GM12878 (cell line): Measurements from ENCODE around the gene SCAMP1. TPM values are rescaled to one million over a fixed set of nuclear protein-coding genes. Genes with fewer than 3 reads are reported as not detected.

ENCODE experiments used
- ATAC-seq: fragments of 200-7000 bp; cut with Tn5 transposase; 3 replicates; pipeline ENCODE4 v1.9.1; 2020; ENCODE audit warnings: mild to moderate bottlenecking, moderate library complexity
- BruUV-seq: library from RNA; stranded (reverse); fragments of 400-500 nt; replicated peaks from 2 replicates; lab custom pipeline; 2021; lab: Mats Ljungman, UMichigan
- CTCF ChIA-PET: fragments of 300-600 bp; sonication (Branson Sonifier 250); formaldehyde crosslinking; extraction: SDS; loops from one replicate; lab custom pipeline; 2021; ENCODE audit warnings: inconsistent platforms; lab: Yijun Ruan, JAX
- POLR2A ChIA-PET: fragments of 350-600 bp; formaldehyde crosslinking; extraction: SDS; loops from one replicate; lab custom pipeline; 2021; ENCODE audit warnings: inconsistent platforms; lab: Charles Lee
- RAD21 ChIA-PET: fragments of 300-600 bp; sonication (Branson Sonifier 250); formaldehyde crosslinking; loops from one replicate; lab custom pipeline; 2023; ENCODE audit warnings: antibody characterized with exemption; ENCODE audit not compliant: unreplicated experiment; lab: Charles Lee
- SMC1A ChIA-PET: fragments of 300-600 bp; sonication (Branson Sonifier 250); formaldehyde crosslinking; loops from one replicate; lab custom pipeline; 2023; ENCODE audit not compliant: unreplicated experiment, uncharacterized antibody; lab: Charles Lee
- DNase-seq: peaks from one replicate; pipeline ENCODE4 v3.0.0-alpha.2; 2011; ENCODE audit warnings: low read depth, low spot score
- FAIRE-seq: peaks from 3 replicates; lab custom pipeline; 2011; peaks lifted over from hg19 to GRCh38; lab: Jason Lieb, UNC
- H2AFZ ChIP-seq: 2 replicates; pipeline ENCODE4 v1.6.0; 2011; ENCODE audit warnings: low read depth, low read length, control low read depth; ENCODE audit not compliant: control insufficient read depth
- H3K27ac ChIP-seq: 2 replicates; pipeline ENCODE4 v1.5.1; 2011; ENCODE audit warnings: control low read depth; ENCODE audit not compliant: control insufficient read depth, insufficient read depth
- H3K27me3 ChIP-seq, 2 experiments: replicated peaks in 1 of 2; 2 replicates each; pipeline versions ENCODE4 v1.6.0 to v1.6.1; 2011; ENCODE audit warnings: low read length in 1 of 2; ENCODE audit not compliant: control insufficient read depth in 2 of 2, insufficient read depth in 2 of 2
- H3K36me3 ChIP-seq, 2 experiments: 2 replicates each; pipeline ENCODE4 v1.5.1; 2011; ENCODE audit warnings: low read length in 1 of 2; ENCODE audit not compliant: control insufficient read depth in 2 of 2, insufficient read depth in 2 of 2
- H3K4me1 ChIP-seq: 2 replicates; pipeline ENCODE4 v1.6.1; 2011; ENCODE audit warnings: mild to moderate bottlenecking, low read length, moderate library complexity, mixed read lengths; ENCODE audit not compliant: control insufficient read depth, insufficient read depth
- H3K4me2 ChIP-seq: 2 replicates; pipeline ENCODE4 v1.6.0; 2011; ENCODE audit warnings: control low read depth; ENCODE audit not compliant: control insufficient read depth, insufficient read depth
- H3K4me3 ChIP-seq: fragments of 200-600 bp; sonication (generic); 2 replicates; pipeline ENCODE4 v1.5.1; 2016
- H3K79me2 ChIP-seq: 2 replicates; pipeline ENCODE4 v1.6.0; 2011; ENCODE audit warnings: low read length; ENCODE audit not compliant: control insufficient read depth, insufficient read depth
- H3K9ac ChIP-seq: 2 replicates; pipeline ENCODE4 v1.8.0; 2011; ENCODE audit warnings: low read length, control low read depth, mixed read lengths; ENCODE audit not compliant: control insufficient read depth, insufficient read depth
- H3K9me3 ChIP-seq: replicated peaks from 3 replicates; pipeline ENCODE4 v1.5.1; 2011; ENCODE audit warnings: mild to moderate bottlenecking, low read length; ENCODE audit not compliant: control insufficient read depth, insufficient read depth
- H4K20me1 ChIP-seq: 2 replicates; pipeline ENCODE4 v1.6.0; 2011; ENCODE audit not compliant: control insufficient read depth, insufficient read depth
- CREM ChIP-seq: IDR thresholded peaks from 2 replicates; pipeline ENCODE4 v1.6.1; 2014; ENCODE audit warnings: antibody characterized with exemption, low read depth
- DPF2 ChIP-seq: fragments of 450-650 bp; IDR thresholded peaks from 2 replicates; pipeline ENCODE4 v1.6.1; 2017; ENCODE audit warnings: mild to moderate bottlenecking
- EGR1 ChIP-seq, 2 experiments: IDR thresholded peaks; 1 replicate in 1 of 2; 2 replicates in 1 of 2; pipeline ENCODE4 v1.6.1; 2011 to 2012; ENCODE audit warnings: low read depth in 2 of 2, low read length in 2 of 2, borderline replicate concordance in 1 of 2, mild to moderate bottlenecking in 1 of 2, moderate library complexity in 1 of 2
- MTA2 ChIP-seq: fragments of 450-650 bp; IDR thresholded peaks from 2 replicates; pipeline ENCODE4 v1.6.1; 2016; ENCODE audit warnings: low read depth, mild to moderate bottlenecking, moderate library complexity
- MYB ChIP-seq: fragments of 150-350 bp; IDR thresholded peaks from 2 replicates; pipeline ENCODE4 v1.6.1; 2014; ENCODE audit warnings: mild to moderate bottlenecking, low read depth, low read length, borderline replicate concordance
- NFXL1 ChIP-seq: fragments of 450-650 bp; IDR thresholded peaks from 2 replicates; pipeline ENCODE4 v1.6.1; 2017; ENCODE audit warnings: antibody characterized with exemption, mild to moderate bottlenecking, borderline replicate concordance
- PAX8 ChIP-seq: fragments of 450-650 bp; IDR thresholded peaks from 2 replicates; pipeline ENCODE4 v1.6.1; 2017; ENCODE audit warnings: mild to moderate bottlenecking, moderate library complexity
- POLR2AphosphoS2 ChIP-seq: IDR thresholded peaks from 2 replicates; pipeline ENCODE4 v1.6.1; 2011; ENCODE audit warnings: low read depth, mild to moderate bottlenecking, low read length, improper control_type of control experiment, moderate library complexity
- RUNX3 ChIP-seq: IDR thresholded peaks from 2 replicates; pipeline ENCODE4 v1.6.1; 2012; ENCODE audit warnings: low read length, inconsistent platforms
- SMAD5 ChIP-seq: IDR thresholded peaks from 2 replicates; pipeline ENCODE4 v1.6.1; 2016; ENCODE audit warnings: antibody characterized with exemption, low read depth
- SUZ12 ChIP-seq: fragments of 200-600 bp; sonication (generic); IDR thresholded peaks from one replicate; pipeline ENCODE4 v1.6.1; 2018; ENCODE audit warnings: antibody characterized with exemption, mild to moderate bottlenecking; ENCODE audit not compliant: unreplicated experiment
- WGBS: methylation state at CpG from one replicate; pipeline ENCODE4 v1.1.6; 2016; ENCODE audit warnings: low lambda C conversion rate; ENCODE audit not compliant: insufficient replicate concordance, insufficient coverage; ENCODE audit errors: missing lambda C conversion rate; 5-methylcytosine and 5-hydroxymethylcytosine counted together
- in situ Hi-C: fragments of 300-500 bp; cut with MboI; formaldehyde crosslinking; loops from 9 replicates; pipeline ENCODE4 v1.14.3; 2018; ENCODE audit warnings: mixed read lengths
- intact Hi-C: fragments of 100-400 bp; cut with micrococcal nuclease; formaldehyde crosslinking; loops from one replicate; pipeline ENCODE4 v1.14.2; 2022; ENCODE audit not compliant: unreplicated experiment
- polyA plus RNA-seq, 11 experiments: library from polyadenylated mRNA; depleted of rRNA in 4 of 11; unstranded in 6 of 11; stranded (reverse) in 5 of 11; fragments of >200 nt; fragmentation: Nextera tagmentation in 4 of 11; fragmentation: Illumina TruSeq in 1 of 11; extraction: Ambion mirVana in 4 of 11; extraction: Trizol in 1 of 11; gene quantifications; 1 replicate in 1 of 11; 2 replicates in 10 of 11; pipeline versions ENCODE4 v1.2.1 to v1.2.3, GENCODE V29; 2011 to 2016; ENCODE audit warnings: inconsistent platforms in 2 of 11, missing spikeins in 2 of 11, low read depth in 1 of 11
- total RNA-seq, 4 experiments: library from RNA; depleted of rRNA in 3 of 4; stranded (reverse); fragments of >200 nt in 3 of 4; fragmentation: Illumina TruSeq in 1 of 4; extraction: Trizol in 1 of 4; gene quantifications; 2 replicates each; pipeline versions ENCODE4 v1.2.1 to v1.2.3, GENCODE V29; 2013 to 2021
- TF ChIP-seq, protein P1 (sequence below): fragments of 450-650 bp; conservative IDR thresholded peaks from 2 replicates; pipeline ENCODE4 v1.6.1; 2017; ENCODE audit warnings: mild to moderate bottlenecking, moderate library complexity
- TF ChIP-seq, protein P2 (sequence below): fragments of 450-650 bp; IDR thresholded peaks from 2 replicates; pipeline ENCODE4 v1.6.1; 2017; ENCODE audit warnings: mild to moderate bottlenecking
- TF ChIP-seq, protein P3 (sequence below): fragments of 450-650 bp; IDR thresholded peaks from 2 replicates; pipeline ENCODE4 v1.6.1; 2017; ENCODE audit warnings: antibody characterized with exemption, mild to moderate bottlenecking, moderate library complexity

SCAMP1 gene
- total and polyA plus RNA-seq, 10 of the 15 experiments (the other 5 are each of a cell fraction or from before 2014, with no cell fraction given): 6.4 to 27.9 (median 20.0) TPM

DNA sequence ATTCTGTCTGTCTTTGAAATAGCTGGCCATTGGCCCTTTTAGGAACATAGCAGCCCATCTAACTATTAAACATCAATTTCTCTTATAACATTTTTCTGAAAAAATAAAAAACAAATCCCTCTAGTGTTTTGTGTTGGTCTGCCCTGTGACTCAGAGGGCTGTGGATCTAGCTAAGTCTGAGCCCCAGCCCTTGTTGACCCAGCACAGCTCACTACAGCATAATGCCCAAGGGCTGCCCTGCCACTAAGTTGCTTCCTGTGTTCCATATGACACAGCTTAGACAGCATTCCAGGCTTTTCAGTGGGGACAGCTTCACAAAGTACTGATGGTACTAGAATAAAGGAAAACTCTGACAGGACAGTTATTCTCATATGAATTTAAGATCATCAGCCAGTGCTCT lies 136.0 kb downstream of the SCAMP1 start (continued):
- TF ChIP-seq NFXL1 (no peak), RUNX3 (no peak), MTA2 (no peak), SUZ12 (no peak), PAX8 (no peak), POLR2AphosphoS2 (no peak)
- TF ChIP-seq, protein P1, sequence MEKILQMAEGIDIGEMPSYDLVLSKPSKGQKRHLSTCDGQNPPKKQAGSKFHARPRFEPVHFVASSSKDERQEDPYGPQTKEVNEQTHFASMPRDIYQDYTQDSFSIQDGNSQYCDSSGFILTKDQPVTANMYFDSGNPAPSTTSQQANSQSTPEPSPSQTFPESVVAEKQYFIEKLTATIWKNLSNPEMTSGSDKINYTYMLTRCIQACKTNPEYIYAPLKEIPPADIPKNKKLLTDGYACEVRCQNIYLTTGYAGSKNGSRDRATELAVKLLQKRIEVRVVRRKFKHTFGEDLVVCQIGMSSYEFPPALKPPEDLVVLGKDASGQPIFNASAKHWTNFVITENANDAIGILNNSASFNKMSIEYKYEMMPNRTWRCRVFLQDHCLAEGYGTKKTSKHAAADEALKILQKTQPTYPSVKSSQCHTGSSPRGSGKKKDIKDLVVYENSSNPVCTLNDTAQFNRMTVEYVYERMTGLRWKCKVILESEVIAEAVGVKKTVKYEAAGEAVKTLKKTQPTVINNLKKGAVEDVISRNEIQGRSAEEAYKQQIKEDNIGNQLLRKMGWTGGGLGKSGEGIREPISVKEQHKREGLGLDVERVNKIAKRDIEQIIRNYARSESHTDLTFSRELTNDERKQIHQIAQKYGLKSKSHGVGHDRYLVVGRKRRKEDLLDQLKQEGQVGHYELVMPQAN: no peak

DNA sequence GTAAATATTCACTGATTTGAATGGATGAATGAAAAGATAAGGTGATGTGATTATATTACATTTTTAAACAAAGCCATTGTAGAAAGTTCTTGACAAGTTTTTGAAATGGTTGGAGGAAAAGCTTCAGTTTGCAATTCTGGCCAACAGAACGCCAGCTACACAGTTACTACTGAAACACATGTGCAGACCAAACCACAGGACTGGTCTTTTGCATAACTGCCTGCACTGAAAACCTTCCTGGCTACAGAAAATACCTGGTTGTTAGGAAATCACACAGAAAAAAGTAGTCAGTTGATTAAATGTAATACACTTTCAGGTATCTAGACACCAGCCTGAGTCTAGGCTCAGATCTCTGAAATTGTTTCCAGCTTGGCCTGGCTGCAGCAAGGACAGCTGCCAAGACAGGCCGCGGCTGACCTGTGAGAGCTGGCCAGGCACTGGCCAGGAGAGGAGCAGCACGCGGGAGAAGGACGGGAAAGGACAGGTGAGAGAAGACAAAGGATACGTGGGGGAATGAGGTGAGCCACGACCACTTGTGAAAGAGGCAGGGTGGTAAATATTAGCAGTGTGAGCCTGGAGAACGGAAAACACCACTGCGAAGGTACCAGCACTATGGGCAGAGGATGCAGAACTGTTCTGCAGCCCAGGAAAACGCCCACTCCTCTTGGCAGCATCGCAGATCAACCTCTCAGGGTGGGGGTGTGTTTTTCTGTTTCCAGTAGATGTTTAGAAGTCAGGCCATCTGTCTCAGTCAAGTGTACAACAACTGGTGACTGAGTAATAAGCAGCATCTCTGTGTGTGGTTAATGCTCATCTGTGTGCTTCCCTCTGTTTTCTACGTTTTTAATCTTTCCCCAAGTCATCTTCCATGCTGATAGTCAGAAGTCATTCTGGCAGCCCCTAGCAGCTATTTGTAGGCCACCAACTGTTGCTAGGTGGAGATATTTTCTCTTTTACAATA lies 137.4 kb downstream of the SCAMP1 start:
- ChIA-PET CTCF (interaction anchor here (0.9 to 1.9 kb wide), 3 partner anchors 11 to 30 kb away, joined by 3 to 10 read pairs (median 4); no protein-coding TSS in a partner anchor), RAD21 (interaction anchor here (1.0 kb wide), 1 partner anchor 80 kb away, joined by 3 read pairs; no protein-coding TSS in a partner anchor), POLR2A (no interaction called here), SMC1A (interaction anchor here (0.9 to 3.4 kb wide), 7 partner anchors 10 to 466 kb away, joined by 3 to 16 read pairs (median 4); no protein-coding TSS in a partner anchor)
- Histone ChIP-seq H3K4me3 (peak overlapping the region; percentile 9; the same call in 1 of the 2 replicates), H3K36me3 (peaks cover 2 to 6% of the 10 kb centered on the region in 2 experiments; a peak in 3 of 4 replicates), H3K9me3 (no peaks in the 10 kb centered on the region), H3K27me3 (no peaks in the 10 kb centered on the region), H2AFZ (no peak overlapping the region), H3K4me2 (peak overlapping the region; percentile 78), H4K20me1 (no peaks in the 10 kb centered on the region), H3K27ac (peak overlapping the region; percentile 73), H3K4me1 (peaks cover 27% of the 10 kb centered on the region), H3K9ac (peak overlapping the region; percentile 13; the same call in 1 of the 2 replicates), H3K79me2 (0 out of 2 replicates have a peak, but pooled peaks cover 3% of the 10 kb centered on the region)
- peak; percentile 52 for FAIRE-seq
- DNase-seq: no peak
- BruUV-seq: no TSS peak
- intact Hi-C loops: no loop called here
- in situ Hi-C loops: no loop called here
- peak; percentile 75 for ATAC-seq
- 65% methylated on average over 13 of the region's 13 CpGs for WGBS
- TF ChIP-seq CREM (no peak), EGR1 (IDR thresholded peaks at IDR 0.05; ENCODE audit: borderline replicate concordance in 1 of 2, low read depth in 2 of 2, low read length in 2 of 2) (0 out of 3 replicates have a peak, but pooled peaks of 1 of the 2 experiments have one; percentile 10), RUNX3 (peak; percentile 77), SMAD5 (no peak), DPF2 (0 out of 2 replicates have a peak, but pooled peaks have one; percentile 21), MYB (0 out of 2 replicates have a peak, but pooled peaks have one; percentile 48)
- TF ChIP-seq, protein P2, sequence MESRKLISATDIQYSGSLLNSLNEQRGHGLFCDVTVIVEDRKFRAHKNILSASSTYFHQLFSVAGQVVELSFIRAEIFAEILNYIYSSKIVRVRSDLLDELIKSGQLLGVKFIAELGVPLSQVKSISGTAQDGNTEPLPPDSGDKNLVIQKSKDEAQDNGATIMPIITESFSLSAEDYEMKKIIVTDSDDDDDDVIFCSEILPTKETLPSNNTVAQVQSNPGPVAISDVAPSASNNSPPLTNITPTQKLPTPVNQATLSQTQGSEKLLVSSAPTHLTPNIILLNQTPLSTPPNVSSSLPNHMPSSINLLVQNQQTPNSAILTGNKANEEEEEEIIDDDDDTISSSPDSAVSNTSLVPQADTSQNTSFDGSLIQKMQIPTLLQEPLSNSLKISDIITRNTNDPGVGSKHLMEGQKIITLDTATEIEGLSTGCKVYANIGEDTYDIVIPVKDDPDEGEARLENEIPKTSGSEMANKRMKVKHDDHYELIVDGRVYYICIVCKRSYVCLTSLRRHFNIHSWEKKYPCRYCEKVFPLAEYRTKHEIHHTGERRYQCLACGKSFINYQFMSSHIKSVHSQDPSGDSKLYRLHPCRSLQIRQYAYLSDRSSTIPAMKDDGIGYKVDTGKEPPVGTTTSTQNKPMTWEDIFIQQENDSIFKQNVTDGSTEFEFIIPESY: 0 out of 2 replicates have a peak, but pooled peaks have one; percentile 62
- TF ChIP-seq, protein P3, sequence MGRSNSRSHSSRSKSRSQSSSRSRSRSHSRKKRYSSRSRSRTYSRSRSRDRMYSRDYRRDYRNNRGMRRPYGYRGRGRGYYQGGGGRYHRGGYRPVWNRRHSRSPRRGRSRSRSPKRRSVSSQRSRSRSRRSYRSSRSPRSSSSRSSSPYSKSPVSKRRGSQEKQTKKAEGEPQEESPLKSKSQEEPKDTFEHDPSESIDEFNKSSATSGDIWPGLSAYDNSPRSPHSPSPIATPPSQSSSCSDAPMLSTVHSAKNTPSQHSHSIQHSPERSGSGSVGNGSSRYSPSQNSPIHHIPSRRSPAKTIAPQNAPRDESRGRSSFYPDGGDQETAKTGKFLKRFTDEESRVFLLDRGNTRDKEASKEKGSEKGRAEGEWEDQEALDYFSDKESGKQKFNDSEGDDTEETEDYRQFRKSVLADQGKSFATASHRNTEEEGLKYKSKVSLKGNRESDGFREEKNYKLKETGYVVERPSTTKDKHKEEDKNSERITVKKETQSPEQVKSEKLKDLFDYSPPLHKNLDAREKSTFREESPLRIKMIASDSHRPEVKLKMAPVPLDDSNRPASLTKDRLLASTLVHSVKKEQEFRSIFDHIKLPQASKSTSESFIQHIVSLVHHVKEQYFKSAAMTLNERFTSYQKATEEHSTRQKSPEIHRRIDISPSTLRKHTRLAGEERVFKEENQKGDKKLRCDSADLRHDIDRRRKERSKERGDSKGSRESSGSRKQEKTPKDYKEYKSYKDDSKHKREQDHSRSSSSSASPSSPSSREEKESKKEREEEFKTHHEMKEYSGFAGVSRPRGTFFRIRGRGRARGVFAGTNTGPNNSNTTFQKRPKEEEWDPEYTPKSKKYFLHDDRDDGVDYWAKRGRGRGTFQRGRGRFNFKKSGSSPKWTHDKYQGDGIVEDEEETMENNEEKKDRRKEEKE: no peak
